K562 (cell line): ENCODE data around the gene IL23A. TPM values are rescaled to one million over a fixed set of nuclear protein-coding genes. Genes with fewer than 3 reads are reported as not detected.
A peak's percentile ranks its signal among the peaks of the same experiment; 100 is the strongest.

Experiments
- BRD9 ChIP-seq: fragments of 450-650 bp; IDR thresholded peaks from 2 replicates; pipeline ENCODE4 v1.6.1; 2018; ENCODE audit warnings: low read depth; ENCODE audit not compliant: partially characterized antibody
- HBP1 ChIP-seq: fragments of 450-650 bp; formaldehyde crosslinking; IDR thresholded peaks from 2 replicates; pipeline ENCODE4 v1.4.0; 2022; ENCODE audit warnings: missing genetic modification characterization
- NELFE ChIP-seq: IDR thresholded peaks from 2 replicates; pipeline ENCODE4 v1.6.1; 2011; ENCODE audit warnings: mild to moderate bottlenecking; ENCODE audit not compliant: insufficient read depth, insufficient read length
- NR2C1 ChIP-seq, 2 experiments: fragments of 450-650 bp; IDR thresholded peaks; 2 replicates each; pipeline ENCODE4 v1.6.1; 2017; ENCODE audit warnings: mild to moderate bottlenecking in 2 of 2, antibody characterized with exemption in 1 of 2, inconsistent platforms in 1 of 2, missing compliant biosample characterization in 1 of 2, missing genetic modification characterization in 1 of 2
- PRMT5 ChIP-seq: sonication (generic); formaldehyde crosslinking; IDR thresholded peaks from 2 replicates; pipeline ENCODE4 v1.5.0; 2020; ENCODE audit warnings: missing genetic modification reagents
- STAG1 ChIP-seq: sonication (generic); formaldehyde crosslinking; IDR thresholded peaks from 2 replicates; pipeline ENCODE4 v1.5.0; 2020; ENCODE audit warnings: missing genetic modification reagents, borderline replicate concordance
- ZNF12 ChIP-seq: sonication (generic); formaldehyde crosslinking; IDR thresholded peaks from 2 replicates; pipeline ENCODE4 v1.4.0; 2020; ENCODE audit warnings: mild to moderate bottlenecking, missing genetic modification reagents
- ZNF253 ChIP-seq: fragments of 250-450 bp; sonication (Bioruptor Pico); conservative IDR thresholded peaks from 2 replicates; pipeline ENCODE4 v1.6.1; 2021; ENCODE audit warnings: mild to moderate bottlenecking
- ZNF316 ChIP-seq: fragments of 450-650 bp; IDR thresholded peaks from 2 replicates; pipeline ENCODE4 v1.6.1; 2016
- ZNF318 ChIP-seq, 2 experiments: fragments of 450-650 bp; IDR thresholded peaks; 2 replicates each; pipeline ENCODE4 v1.6.1; 2016; ENCODE audit warnings: mild to moderate bottlenecking in 2 of 2, borderline replicate concordance in 1 of 2, low read depth in 1 of 2, moderate library complexity in 1 of 2
- ZNF609 ChIP-seq: sonication (generic); formaldehyde crosslinking; IDR thresholded peaks from 2 replicates; pipeline ENCODE4 v1.8.1; 2023; ENCODE audit warnings: missing genetic modification reagents, mild to moderate bottlenecking, borderline replicate concordance
- ZNF830 ChIP-seq: fragments of 250-450 bp; sonication (Bioruptor Pico); IDR thresholded peaks from 2 replicates; pipeline ENCODE4 v1.5.0; 2021; ENCODE audit warnings: mild to moderate bottlenecking
- polyA plus RNA-seq, 8 experiments: library from polyadenylated mRNA; depleted of rRNA in 4 of 8; stranded (reverse) in 5 of 8; unstranded in 3 of 8; fragments of >200 nt; fragmentation: Nextera tagmentation in 2 of 8; fragmentation: Illumina TruSeq in 1 of 8; extraction: Ambion mirVana in 2 of 8; extraction: Trizol in 1 of 8; gene quantifications; 2 replicates each; pipeline versions ENCODE4 v1.2.1 to v1.2.3, GENCODE V29; 2011 to 2014; ENCODE audit warnings: inconsistent platforms in 1 of 8, missing spikeins in 1 of 8
- total RNA-seq, 7 experiments: library from RNA; depleted of rRNA in 6 of 7; stranded (reverse); fragments of >200 nt in 6 of 7; fragmentation: Illumina TruSeq in 2 of 7; extraction: Trizol in 2 of 7; gene quantifications; 2 replicates each; pipeline versions ENCODE4 v1.2.1 to v1.2.3, GENCODE V29; 2011 to 2021; ENCODE audit warnings: low replicate concordance in 1 of 7

IL23A gene
- total and polyA plus RNA-seq, 9 of the 15 experiments (the other 6 are each of a cell fraction or from before 2014, with no cell fraction given), result 4.4 to 37.2 (median 9.6) TPM

GRCh38 chr12:56336361-56337167 is 2.1 kb upstream of the IL23A start (continued):
- TF ChIP-seq ZNF609 (no peak), ZNF12 (CRISPR knock-in tag) (no peak), NR2C1 (IDR thresholded peaks at IDR 0.05) (peak; percentile 96), NR2C1 (tag; IDR thresholded peaks at IDR 0.05) (peak; percentile 97), ZNF253 (CRISPR knock-in tag) (no peak), ZNF318 (IDR thresholded peaks at IDR 0.05; ENCODE audit: borderline replicate concordance in 1 of 2, low read depth in 1 of 2) (peak in 1 of 2 experiments; percentile 53; a peak in 1 of 4 replicates), BRD9 (peak; percentile 47), NELFE (no peak), ZNF830 (CRISPR knock-in tag) (no peak), STAG1 (CRISPR knock-in tag) (no peak), ZNF316 (no peak), PRMT5 (CRISPR knock-in tag) (no peak), HBP1 (no peak; the same call in 1 of the 2 replicates)
